ENCODE data around the gene TESMIN. TPM values are rescaled to one million over a fixed set of nuclear protein-coding genes. Genes with fewer than 3 reads are reported as not detected.

TESMIN gene
- total RNA-seq, 1 experiment from 2014 or later, result 9.7 TPM

DNA sequence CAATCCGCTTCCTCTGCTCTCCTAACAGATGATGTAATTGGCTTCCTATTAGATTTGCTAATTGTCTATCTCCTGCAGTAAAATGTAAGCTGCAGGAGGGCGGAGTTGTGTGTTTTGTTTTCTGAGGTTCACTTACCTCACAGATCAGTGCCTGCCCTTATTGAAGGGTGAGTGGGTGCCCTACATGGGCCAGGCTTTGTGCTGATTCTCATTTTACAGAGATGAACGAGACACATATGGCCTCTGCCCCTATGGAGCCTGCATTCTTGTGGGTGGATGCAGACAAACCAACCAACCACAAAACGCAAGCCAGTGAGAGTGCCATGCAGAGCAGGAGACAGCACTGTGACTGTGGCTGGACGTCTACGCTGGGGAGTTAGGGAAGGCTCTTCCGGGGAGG, 9.9 kb downstream of the TESMIN start:
- BruUV-seq (replicated peaks), result no TSS peak
- no peaks in the 10 kb centered on the region for H3K36me3 Mint-ChIP-seq (ENCODE audit: insufficient read depth, unreplicated experiment)
- CTCF ChIA-PET, result no interaction called here
- POLR2A ChIA-PET, result no interaction called here
- no peak for DNase-seq (ENCODE audit: unreplicated experiment)
- TF ChIP-seq CTCF (IDR thresholded peaks at IDR 0.05; ENCODE audit: unreplicated experiment), result no peak
- no peaks in the 10 kb centered on the region for H3K27me3 Mint-ChIP-seq (ENCODE audit: insufficient read depth, unreplicated experiment)
- H3K4me1 Mint-ChIP-seq (ENCODE audit: insufficient read depth, unreplicated experiment), result no peaks in the 10 kb centered on the region
- H3K4me3 Mint-ChIP-seq (ENCODE audit: unreplicated experiment), result no peak overlapping the region
- intact Hi-C loops (cut with micrococcal nuclease), result no loop called here
- H3K27ac Mint-ChIP-seq (ENCODE audit: low read depth, unreplicated experiment), result no peak overlapping the region
- no peaks in the 10 kb centered on the region for H3K9me3 Mint-ChIP-seq (ENCODE audit: unreplicated experiment)

GRCh38 chr11:68735646-68736045, 15.7 kb downstream of the TESMIN start:
- Mint-ChIP-seq H3K36me3 (ENCODE audit: insufficient read depth, unreplicated experiment) (no peaks in the 10 kb centered on the region), H3K27me3 (ENCODE audit: insufficient read depth, unreplicated experiment) (no peaks in the 10 kb centered on the region), H3K4me1 (ENCODE audit: insufficient read depth, unreplicated experiment) (no peaks in the 10 kb centered on the region), H3K9me3 (ENCODE audit: unreplicated experiment) (no peaks in the 10 kb centered on the region), H3K27ac (ENCODE audit: low read depth, unreplicated experiment) (no peak overlapping the region), H3K4me3 (ENCODE audit: unreplicated experiment) (no peak overlapping the region)
- TF ChIP-seq CTCF (IDR thresholded peaks at IDR 0.05; ENCODE audit: unreplicated experiment), result no peak
- POLR2A ChIA-PET, result no interaction called here
- CTCF ChIA-PET, result no interaction called here
- DNase-seq (ENCODE audit: unreplicated experiment), result no peak
- no TSS peak for BruUV-seq (replicated peaks)
- intact Hi-C loops (cut with micrococcal nuclease), result no loop called here

GRCh38 chr11:68735125-68735524, 16.2 kb downstream of the TESMIN start:
- Mint-ChIP-seq H3K9me3 (ENCODE audit: unreplicated experiment) (no peaks in the 10 kb centered on the region), H3K36me3 (ENCODE audit: insufficient read depth, unreplicated experiment) (no peaks in the 10 kb centered on the region), H3K4me1 (ENCODE audit: insufficient read depth, unreplicated experiment) (no peaks in the 10 kb centered on the region), H3K4me3 (ENCODE audit: unreplicated experiment) (no peak overlapping the region), H3K27me3 (ENCODE audit: insufficient read depth, unreplicated experiment) (no peaks in the 10 kb centered on the region), H3K27ac (ENCODE audit: low read depth, unreplicated experiment) (no peak overlapping the region)
- DNase-seq (ENCODE audit: unreplicated experiment), result no peak
- POLR2A ChIA-PET, result no interaction called here
- intact Hi-C loops (cut with micrococcal nuclease), result no loop called here
- TF ChIP-seq CTCF (IDR thresholded peaks at IDR 0.05; ENCODE audit: unreplicated experiment), result no peak
- no TSS peak for BruUV-seq (replicated peaks)
- CTCF ChIA-PET, result no interaction called here

DNA sequence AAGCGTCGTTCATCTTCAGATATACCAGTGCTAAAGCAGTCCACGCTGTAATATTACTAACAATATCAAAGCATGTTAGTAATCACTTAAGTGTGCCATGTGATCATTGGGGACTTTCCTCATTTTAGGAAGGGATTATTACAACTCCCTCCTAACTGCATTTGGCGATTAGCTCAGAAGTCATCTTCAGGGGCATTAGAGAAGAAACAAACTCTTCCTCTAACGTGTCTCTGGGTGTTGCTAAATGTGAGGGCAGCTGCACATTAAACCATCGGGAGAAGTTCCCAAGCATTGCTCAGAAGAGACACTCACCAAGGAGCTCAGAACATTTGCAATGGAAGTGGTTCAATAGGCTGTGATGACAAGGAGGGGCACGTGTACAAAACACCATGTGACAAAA, 17.2 kb downstream of the TESMIN start:
- POLR2A ChIA-PET, result interaction anchor here (0.6 to 1.1 kb wide), 2 partner anchors 170 to 337 kb away, joined by 3 to 5 read pairs; no protein-coding TSS in a partner anchor
- Mint-ChIP-seq H3K9me3 (ENCODE audit: unreplicated experiment) (no peaks in the 10 kb centered on the region), H3K4me1 (ENCODE audit: insufficient read depth, unreplicated experiment) (no peaks in the 10 kb centered on the region), H3K27ac (ENCODE audit: low read depth, unreplicated experiment) (no peak overlapping the region), H3K27me3 (ENCODE audit: insufficient read depth, unreplicated experiment) (no peaks in the 10 kb centered on the region), H3K36me3 (ENCODE audit: insufficient read depth, unreplicated experiment) (no peaks in the 10 kb centered on the region), H3K4me3 (ENCODE audit: unreplicated experiment) (no peak overlapping the region)
- no peak for TF ChIP-seq CTCF (IDR thresholded peaks at IDR 0.05; ENCODE audit: unreplicated experiment)
- CTCF ChIA-PET, result no interaction called here
- no peak for DNase-seq (ENCODE audit: unreplicated experiment)
- no TSS peak for BruUV-seq (replicated peaks)
- intact Hi-C loops (cut with micrococcal nuclease), result no loop called here
